SK-N-SH (cell line): ENCODE measurements around the gene IL17RA. TPM values are rescaled to one million over a fixed set of nuclear protein-coding genes. Genes with fewer than 3 reads are reported as not detected.

Experiments used
- CTCF ChIA-PET: fragments of 300-600, 350-600 bp; formaldehyde crosslinking; extraction: SDS; loops from one replicate; lab custom pipeline; 2021; lab: Yijun Ruan, JAX
- POLR2A ChIA-PET: fragments of 350-600 bp; sonication (Branson Sonifier 250); formaldehyde crosslinking; extraction: SDS; loops from one replicate; lab custom pipeline; 2020; ENCODE audit warnings: antibody characterized with exemption, inconsistent platforms; lab: Yijun Ruan, JAX
- DNase-seq: peaks from one replicate; pipeline ENCODE4 v3.0.0; 2012
- H2AFZ ChIP-seq: fragments of 200-600 bp; sonication (generic); 2 replicates; pipeline ENCODE4 v1.8.1; 2016; ENCODE audit warnings: antibody characterized with exemption, mild to moderate bottlenecking, low read depth
- H3F3A ChIP-seq: fragments of 200-600 bp; sonication (generic); replicated peaks from 2 replicates; pipeline ENCODE3; 2016; ENCODE audit warnings: antibody characterized with exemption, mild to moderate bottlenecking; ENCODE audit not compliant: insufficient read depth
- H3K27ac ChIP-seq, 2 experiments: fragments of 200-500 bp in 1 of 2; fragments of 200-600 bp in 1 of 2; sonication (Bioruptor generic) in 1 of 2; sonication (generic), shearing (Covaris generic) in 1 of 2; 2 replicates each; pipeline versions ENCODE4 v1.5.1 to v1.6.1; 2014 to 2016; ENCODE audit warnings: low read depth in 2 of 2, inconsistent platforms in 1 of 2, low read length in 1 of 2, mild to moderate bottlenecking in 1 of 2, mixed read lengths in 1 of 2
- H3K27me3 ChIP-seq: fragments of 200-600 bp; sonication (generic), shearing (Covaris generic); 2 replicates; pipeline ENCODE4 v1.6.1; 2016; ENCODE audit warnings: mixed run types; ENCODE audit not compliant: insufficient read depth
- H3K36me3 ChIP-seq, 2 experiments: fragments of 200-500 bp in 1 of 2; fragments of 200-600 bp in 1 of 2; sonication (Bioruptor generic) in 1 of 2; sonication (generic) in 1 of 2; replicated peaks in 1 of 2; 2 replicates each; pipeline versions ENCODE3 to v1.5.1; 2014 to 2016; ENCODE audit warnings: low read length in 1 of 2, mild to moderate bottlenecking in 1 of 2; ENCODE audit not compliant: insufficient read depth in 2 of 2, control insufficient read depth in 1 of 2
- H3K4me1 ChIP-seq, 2 experiments: fragments of 200-500 bp in 1 of 2; fragments of 200-600 bp in 1 of 2; sonication (Bioruptor generic) in 1 of 2; sonication (generic), shearing (Covaris generic) in 1 of 2; 2 replicates each; pipeline versions ENCODE4 v1.5.1 to v1.6.1; 2014 to 2016; ENCODE audit warnings: low read depth in 1 of 2, low read length in 1 of 2, mixed run types in 1 of 2; ENCODE audit not compliant: insufficient read depth in 2 of 2, control insufficient read depth in 1 of 2
- H3K4me2 ChIP-seq: fragments of 200-600 bp; sonication (generic), shearing (Covaris generic); 2 replicates; pipeline ENCODE4 v1.6.1; 2017; ENCODE audit warnings: mixed run types
- H3K4me3 ChIP-seq, 2 experiments: fragments of 200-500 bp in 1 of 2; fragments of 200-600 bp in 1 of 2; sonication (Bioruptor generic) in 1 of 2; sonication (generic), shearing (Covaris generic) in 1 of 2; 2 replicates each; pipeline versions ENCODE4 v1.5.1 to v1.8.1; 2014 to 2016; ENCODE audit warnings: low read depth in 2 of 2, inconsistent platforms in 1 of 2, low read length in 1 of 2, mild to moderate bottlenecking in 1 of 2, mixed read lengths in 1 of 2, moderate library complexity in 1 of 2
- H3K79me2 ChIP-seq: fragments of 200-600 bp; sonication (generic); 2 replicates; pipeline ENCODE4 v1.8.1; 2017; ENCODE audit warnings: mild to moderate bottlenecking; ENCODE audit not compliant: insufficient read depth
- H3K9ac ChIP-seq: fragments of 200-600 bp; sonication (generic); 2 replicates; pipeline ENCODE4 v1.6.1; 2017; ENCODE audit warnings: mixed run types
- H3K9me2 ChIP-seq: fragments of 200-600 bp; sonication (generic); 2 replicates; pipeline ENCODE4 v1.6.1; 2017; ENCODE audit warnings: mixed run types
- H3K9me3 ChIP-seq: fragments of 200-600 bp; sonication (generic); 2 replicates; pipeline ENCODE4 v1.6.1; 2017; ENCODE audit warnings: mixed run types, mild to moderate bottlenecking, moderate library complexity
- H4K20me1 ChIP-seq: fragments of 200-600 bp; sonication (generic); 2 replicates; pipeline ENCODE4 v1.6.1; 2017; ENCODE audit warnings: mild to moderate bottlenecking, mixed run types; ENCODE audit not compliant: insufficient read depth
- ELF1 ChIP-seq: IDR thresholded peaks from 2 replicates; pipeline ENCODE4 v1.4.0; 2012
- EZH2phosphoT487 ChIP-seq: fragments of 200-600 bp; sonication (generic); IDR thresholded peaks from 2 replicates; pipeline ENCODE4 v1.6.1; 2017; ENCODE audit warnings: low read depth, mixed run types, mild to moderate bottlenecking, antibody characterized with exemption, moderate library complexity, borderline replicate concordance
- FOXJ3 ChIP-seq: sonication (generic); formaldehyde crosslinking; IDR thresholded peaks from 2 replicates; pipeline ENCODE4 v1.5.1; 2020; ENCODE audit warnings: mild to moderate bottlenecking, missing genetic modification reagents
- FOXM1 ChIP-seq: IDR thresholded peaks from 2 replicates; pipeline ENCODE4 v1.4.0; 2012; ENCODE audit warnings: low read depth, mild to moderate bottlenecking
- GATA2 ChIP-seq: sonication (generic); formaldehyde crosslinking; IDR thresholded peaks from 2 replicates; pipeline ENCODE4 v1.5.0; 2020; ENCODE audit warnings: mild to moderate bottlenecking, missing genetic modification reagents
- JUND ChIP-seq: IDR thresholded peaks from 2 replicates; pipeline ENCODE4 v1.4.0; 2012
- MEF2A ChIP-seq: IDR thresholded peaks from 2 replicates; pipeline ENCODE4 v1.4.0; 2012; ENCODE audit warnings: low read depth, borderline replicate concordance
- MXI1 ChIP-seq: IDR thresholded peaks from 2 replicates; pipeline ENCODE4 v1.6.1; 2012; ENCODE audit warnings: mild to moderate bottlenecking, low read depth, low read length, improper control_type of control experiment
- NFIC ChIP-seq: IDR thresholded peaks from 2 replicates; pipeline ENCODE4 v1.4.0; 2012; ENCODE audit warnings: borderline replicate concordance
- NRF1 ChIP-seq: IDR thresholded peaks from 2 replicates; pipeline ENCODE4 v1.6.1; 2012; ENCODE audit warnings: low read depth, mild to moderate bottlenecking, low read length
- POLR2AphosphoS5 ChIP-seq: IDR thresholded peaks from 2 replicates; pipeline ENCODE4 v1.6.1; 2012; ENCODE audit warnings: low read depth, low read length
- RAD21 ChIP-seq: IDR thresholded peaks from 2 replicates; pipeline ENCODE4 v1.6.1; 2012; ENCODE audit warnings: mild to moderate bottlenecking, low read length
- RFX5 ChIP-seq: IDR thresholded peaks from 2 replicates; pipeline ENCODE4 v1.6.1; 2012; ENCODE audit warnings: mild to moderate bottlenecking, improper control_type of control experiment, low read length
- SIN3A ChIP-seq: IDR thresholded peaks from 2 replicates; pipeline ENCODE4 v1.6.1; 2012; ENCODE audit warnings: low read depth, mild to moderate bottlenecking, low read length, moderate library complexity, borderline replicate concordance
- TCF12 ChIP-seq: IDR thresholded peaks from 2 replicates; pipeline ENCODE4 v1.4.0; 2012
- YY1 ChIP-seq: IDR thresholded peaks from 2 replicates; pipeline ENCODE4 v1.4.0; 2012; ENCODE audit warnings: low read depth, mild to moderate bottlenecking
- WGBS: methylation state at CpG from one replicate; pipeline ENCODE4 v1.1.6; 2017; ENCODE audit warnings: low lambda C conversion rate; 5-methylcytosine and 5-hydroxymethylcytosine counted together
- polyA plus RNA-seq, 3 experiments: library from polyadenylated mRNA; depleted of rRNA; stranded (reverse); fragments of >200 nt; gene quantifications; 2 replicates each; pipeline ENCODE4 v1.2.3, GENCODE V29; 2012
- TF ChIP-seq, protein P1 (sequence below): fragments of 200-600 bp; sonication (generic); IDR thresholded peaks from 2 replicates; pipeline ENCODE4 v1.6.1; 2017; ENCODE audit warnings: antibody characterized with exemption, mild to moderate bottlenecking, moderate library complexity
- TF ChIP-seq, protein P2 (sequence below): IDR thresholded peaks from 2 replicates; pipeline ENCODE4 v1.6.1; 2012; ENCODE audit warnings: mild to moderate bottlenecking, low read depth, low read length, moderate library complexity
- TF ChIP-seq, protein P3 (sequence below): IDR thresholded peaks from 2 replicates; pipeline ENCODE4 v1.4.0; 2012; ENCODE audit warnings: low read depth, borderline replicate concordance
- TF ChIP-seq, protein P4 (sequence below): IDR thresholded peaks from 2 replicates; pipeline ENCODE4; 2012
- TF ChIP-seq, protein P5 (sequence below): IDR thresholded peaks from 2 replicates; pipeline ENCODE4 v1.4.0; 2012; ENCODE audit warnings: low read depth, borderline replicate concordance

Gene IL17RA
- polyA plus RNA-seq, 1 of the 3 experiments (the other 2 are of a cell fraction): 4.5 TPM

DNA sequence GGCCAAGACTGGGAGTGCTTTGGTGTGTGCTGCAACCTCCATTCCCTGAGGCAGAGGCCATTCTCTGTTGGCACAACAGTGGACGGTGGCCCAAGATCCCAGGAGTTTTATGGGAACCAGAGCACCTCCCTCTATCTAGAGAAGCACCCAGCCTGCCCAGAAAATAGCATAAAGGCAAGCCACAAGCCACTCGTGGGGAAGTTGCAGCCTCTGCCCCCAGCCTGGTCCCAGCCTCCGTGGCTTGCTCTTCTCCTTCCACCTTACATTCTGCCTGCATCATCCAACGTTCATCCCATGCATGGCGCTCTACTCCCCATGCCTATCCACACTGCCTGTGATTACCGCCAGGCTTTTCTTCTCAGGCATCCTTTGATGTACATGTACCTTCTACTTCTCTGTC is 15.8 kb downstream of the IL17RA start (continued):
- TF ChIP-seq, protein P1, sequence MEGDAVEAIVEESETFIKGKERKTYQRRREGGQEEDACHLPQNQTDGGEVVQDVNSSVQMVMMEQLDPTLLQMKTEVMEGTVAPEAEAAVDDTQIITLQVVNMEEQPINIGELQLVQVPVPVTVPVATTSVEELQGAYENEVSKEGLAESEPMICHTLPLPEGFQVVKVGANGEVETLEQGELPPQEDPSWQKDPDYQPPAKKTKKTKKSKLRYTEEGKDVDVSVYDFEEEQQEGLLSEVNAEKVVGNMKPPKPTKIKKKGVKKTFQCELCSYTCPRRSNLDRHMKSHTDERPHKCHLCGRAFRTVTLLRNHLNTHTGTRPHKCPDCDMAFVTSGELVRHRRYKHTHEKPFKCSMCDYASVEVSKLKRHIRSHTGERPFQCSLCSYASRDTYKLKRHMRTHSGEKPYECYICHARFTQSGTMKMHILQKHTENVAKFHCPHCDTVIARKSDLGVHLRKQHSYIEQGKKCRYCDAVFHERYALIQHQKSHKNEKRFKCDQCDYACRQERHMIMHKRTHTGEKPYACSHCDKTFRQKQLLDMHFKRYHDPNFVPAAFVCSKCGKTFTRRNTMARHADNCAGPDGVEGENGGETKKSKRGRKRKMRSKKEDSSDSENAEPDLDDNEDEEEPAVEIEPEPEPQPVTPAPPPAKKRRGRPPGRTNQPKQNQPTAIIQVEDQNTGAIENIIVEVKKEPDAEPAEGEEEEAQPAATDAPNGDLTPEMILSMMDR: no peak

DNA sequence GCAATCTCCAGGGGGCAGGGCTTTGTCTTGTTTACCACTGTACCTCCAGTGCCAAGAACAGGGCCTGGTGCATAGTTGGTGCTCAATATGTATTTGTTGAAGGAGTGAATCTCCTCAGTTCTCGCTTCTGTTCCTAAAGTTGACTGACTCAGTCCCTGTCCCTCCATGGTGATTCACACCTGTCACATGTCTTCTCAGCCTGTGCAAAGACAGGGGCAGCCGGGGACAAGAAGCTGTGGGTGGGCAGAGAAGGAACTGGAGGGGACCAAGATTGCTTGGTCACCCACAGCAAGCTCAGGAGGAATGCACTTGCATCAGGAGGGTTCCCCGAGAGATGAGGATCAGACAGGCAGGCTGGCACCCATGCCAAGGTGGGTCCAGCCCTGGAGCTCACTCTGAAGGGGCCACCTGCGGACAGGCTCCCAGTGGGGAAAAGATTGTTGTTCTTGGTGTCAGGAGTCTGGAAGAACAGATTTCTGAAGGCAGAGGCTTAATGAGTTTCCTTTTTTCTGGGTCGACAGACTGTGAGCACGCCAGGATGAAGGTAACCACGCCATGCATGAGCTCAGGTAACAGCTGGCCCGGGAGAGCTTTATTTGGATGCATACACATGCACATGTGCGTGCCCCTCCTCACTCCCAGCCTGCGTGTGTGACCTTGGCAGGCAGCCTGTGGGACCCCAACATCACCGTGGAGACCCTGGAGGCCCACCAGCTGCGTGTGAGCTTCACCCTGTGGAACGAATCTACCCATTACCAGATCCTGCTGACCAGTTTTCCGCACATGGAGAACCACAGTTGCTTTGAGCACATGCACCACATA is 16.9 kb downstream of the IL17RA start:
- Histone ChIP-seq H3K4me1 (no peaks in the 10 kb centered on the region), H3K9ac (no peak overlapping the region), H3K9me2 (no peaks in the 10 kb centered on the region), H3K27me3 (no peaks in the 10 kb centered on the region), H4K20me1 (no peaks in the 10 kb centered on the region), H2AFZ (no peak overlapping the region), H3K4me2 (no peak overlapping the region), H3K4me3 (no peak overlapping the region), H3K27ac (no peak overlapping the region), H3F3A (no peaks in the 10 kb centered on the region), H3K36me3 (no peaks in the 10 kb centered on the region), H3K79me2 (no peaks in the 10 kb centered on the region), H3K9me3 (no peaks in the 10 kb centered on the region)
- POLR2A ChIA-PET: no interaction called here
- DNase-seq: no peak
- CTCF ChIA-PET: interaction anchor here (0.9 kb wide), 1 partner anchor 43 kb away, joined by 3 read pairs; no protein-coding TSS in a partner anchor
- 27% methylated on average over 6 of the region's 14 CpGs for WGBS
- TF ChIP-seq, protein P2, sequence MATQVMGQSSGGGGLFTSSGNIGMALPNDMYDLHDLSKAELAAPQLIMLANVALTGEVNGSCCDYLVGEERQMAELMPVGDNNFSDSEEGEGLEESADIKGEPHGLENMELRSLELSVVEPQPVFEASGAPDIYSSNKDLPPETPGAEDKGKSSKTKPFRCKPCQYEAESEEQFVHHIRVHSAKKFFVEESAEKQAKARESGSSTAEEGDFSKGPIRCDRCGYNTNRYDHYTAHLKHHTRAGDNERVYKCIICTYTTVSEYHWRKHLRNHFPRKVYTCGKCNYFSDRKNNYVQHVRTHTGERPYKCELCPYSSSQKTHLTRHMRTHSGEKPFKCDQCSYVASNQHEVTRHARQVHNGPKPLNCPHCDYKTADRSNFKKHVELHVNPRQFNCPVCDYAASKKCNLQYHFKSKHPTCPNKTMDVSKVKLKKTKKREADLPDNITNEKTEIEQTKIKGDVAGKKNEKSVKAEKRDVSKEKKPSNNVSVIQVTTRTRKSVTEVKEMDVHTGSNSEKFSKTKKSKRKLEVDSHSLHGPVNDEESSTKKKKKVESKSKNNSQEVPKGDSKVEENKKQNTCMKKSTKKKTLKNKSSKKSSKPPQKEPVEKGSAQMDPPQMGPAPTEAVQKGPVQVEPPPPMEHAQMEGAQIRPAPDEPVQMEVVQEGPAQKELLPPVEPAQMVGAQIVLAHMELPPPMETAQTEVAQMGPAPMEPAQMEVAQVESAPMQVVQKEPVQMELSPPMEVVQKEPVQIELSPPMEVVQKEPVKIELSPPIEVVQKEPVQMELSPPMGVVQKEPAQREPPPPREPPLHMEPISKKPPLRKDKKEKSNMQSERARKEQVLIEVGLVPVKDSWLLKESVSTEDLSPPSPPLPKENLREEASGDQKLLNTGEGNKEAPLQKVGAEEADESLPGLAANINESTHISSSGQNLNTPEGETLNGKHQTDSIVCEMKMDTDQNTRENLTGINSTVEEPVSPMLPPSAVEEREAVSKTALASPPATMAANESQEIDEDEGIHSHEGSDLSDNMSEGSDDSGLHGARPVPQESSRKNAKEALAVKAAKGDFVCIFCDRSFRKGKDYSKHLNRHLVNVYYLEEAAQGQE: no peak
- TF ChIP-seq, protein P3, sequence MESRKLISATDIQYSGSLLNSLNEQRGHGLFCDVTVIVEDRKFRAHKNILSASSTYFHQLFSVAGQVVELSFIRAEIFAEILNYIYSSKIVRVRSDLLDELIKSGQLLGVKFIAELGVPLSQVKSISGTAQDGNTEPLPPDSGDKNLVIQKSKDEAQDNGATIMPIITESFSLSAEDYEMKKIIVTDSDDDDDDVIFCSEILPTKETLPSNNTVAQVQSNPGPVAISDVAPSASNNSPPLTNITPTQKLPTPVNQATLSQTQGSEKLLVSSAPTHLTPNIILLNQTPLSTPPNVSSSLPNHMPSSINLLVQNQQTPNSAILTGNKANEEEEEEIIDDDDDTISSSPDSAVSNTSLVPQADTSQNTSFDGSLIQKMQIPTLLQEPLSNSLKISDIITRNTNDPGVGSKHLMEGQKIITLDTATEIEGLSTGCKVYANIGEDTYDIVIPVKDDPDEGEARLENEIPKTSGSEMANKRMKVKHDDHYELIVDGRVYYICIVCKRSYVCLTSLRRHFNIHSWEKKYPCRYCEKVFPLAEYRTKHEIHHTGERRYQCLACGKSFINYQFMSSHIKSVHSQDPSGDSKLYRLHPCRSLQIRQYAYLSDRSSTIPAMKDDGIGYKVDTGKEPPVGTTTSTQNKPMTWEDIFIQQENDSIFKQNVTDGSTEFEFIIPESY: no peak
- TF ChIP-seq JUND (no peak), GATA2 (CRISPR knock-in tag) (no peak), ELF1 (no peak), NFIC (no peak), TCF12 (no peak), MXI1 (no peak), YY1 (no peak), NRF1 (no peak), MEF2A (no peak), FOXM1 (no peak), RFX5 (no peak), EZH2phosphoT487 (no peak), POLR2AphosphoS5 (no peak), FOXJ3 (CRISPR knock-in tag) (no peak), SIN3A (no peak), RAD21 (no peak)
- TF ChIP-seq, protein P4, sequence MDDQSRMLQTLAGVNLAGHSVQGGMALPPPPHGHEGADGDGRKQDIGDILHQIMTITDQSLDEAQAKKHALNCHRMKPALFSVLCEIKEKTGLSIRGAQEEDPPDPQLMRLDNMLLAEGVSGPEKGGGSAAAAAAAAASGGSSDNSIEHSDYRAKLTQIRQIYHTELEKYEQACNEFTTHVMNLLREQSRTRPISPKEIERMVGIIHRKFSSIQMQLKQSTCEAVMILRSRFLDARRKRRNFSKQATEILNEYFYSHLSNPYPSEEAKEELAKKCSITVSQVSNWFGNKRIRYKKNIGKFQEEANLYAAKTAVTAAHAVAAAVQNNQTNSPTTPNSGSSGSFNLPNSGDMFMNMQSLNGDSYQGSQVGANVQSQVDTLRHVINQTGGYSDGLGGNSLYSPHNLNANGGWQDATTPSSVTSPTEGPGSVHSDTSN: no peak
- TF ChIP-seq, protein P5, sequence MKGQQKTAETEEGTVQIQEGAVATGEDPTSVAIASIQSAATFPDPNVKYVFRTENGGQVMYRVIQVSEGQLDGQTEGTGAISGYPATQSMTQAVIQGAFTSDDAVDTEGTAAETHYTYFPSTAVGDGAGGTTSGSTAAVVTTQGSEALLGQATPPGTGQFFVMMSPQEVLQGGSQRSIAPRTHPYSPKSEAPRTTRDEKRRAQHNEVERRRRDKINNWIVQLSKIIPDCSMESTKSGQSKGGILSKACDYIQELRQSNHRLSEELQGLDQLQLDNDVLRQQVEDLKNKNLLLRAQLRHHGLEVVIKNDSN: no peak
